Trophoblast cell (in vitro differentiated cells and primary cell): ENCODE results near the gene GATA3.

Source experiments
- DNase-seq, 2 donors: peaks; one replicate each; pipeline ENCODE4 v3.0.0-alpha.2; 2016
- H2AFZ ChIP-seq: 2 replicates; pipeline ENCODE4 v1.6.1; 2013; ENCODE audit warnings: low read length, moderate library complexity, mild to moderate bottlenecking; ENCODE audit not compliant: insufficient read depth, poor library complexity
- H2AK5ac ChIP-seq: 2 replicates; pipeline ENCODE4 v1.6.1; 2013; ENCODE audit warnings: mild to moderate bottlenecking, low read length
- H2BK120ac ChIP-seq: 2 replicates; pipeline ENCODE4 v1.6.1; 2013; ENCODE audit warnings: low read length, mild to moderate bottlenecking, moderate library complexity; ENCODE audit not compliant: insufficient read depth, poor library complexity
- H2BK12ac ChIP-seq: 2 replicates; pipeline ENCODE4 v1.6.1; 2013; ENCODE audit warnings: mild to moderate bottlenecking, low read length, moderate library complexity
- H2BK5ac ChIP-seq: 2 replicates; pipeline ENCODE4 v1.6.1; 2013; ENCODE audit warnings: low read length, low read depth, moderate library complexity, mild to moderate bottlenecking; ENCODE audit not compliant: poor library complexity
- H3K14ac ChIP-seq: 2 replicates; pipeline ENCODE4 v1.6.1; 2013; ENCODE audit warnings: mild to moderate bottlenecking, low read length
- H3K18ac ChIP-seq: 2 replicates; pipeline ENCODE4 v1.6.1; 2013; ENCODE audit warnings: mild to moderate bottlenecking, low read length
- H3K23ac ChIP-seq: 2 replicates; pipeline ENCODE4 v1.6.1; 2013; ENCODE audit warnings: low read length
- H3K27ac ChIP-seq: 2 replicates; pipeline ENCODE4 v1.5.1; 2013; ENCODE audit warnings: low read depth, mild to moderate bottlenecking, inconsistent platforms, low read length, moderate library complexity
- H3K27me3 ChIP-seq: 2 replicates; pipeline ENCODE4 v1.6.1; 2013; ENCODE audit warnings: inconsistent platforms, mild to moderate bottlenecking, low read length, moderate library complexity; ENCODE audit not compliant: insufficient read depth
- H3K36me3 ChIP-seq, 2 experiments: 1 replicate in 1 of 2; 2 replicates in 1 of 2; pipeline ENCODE4 v1.6.1; 2013; ENCODE audit warnings: low read length in 2 of 2, mild to moderate bottlenecking in 2 of 2, moderate library complexity in 1 of 2; ENCODE audit not compliant: insufficient read depth in 2 of 2, control insufficient read depth in 1 of 2
- H3K4ac ChIP-seq: 2 replicates; pipeline ENCODE4 v1.6.1; 2013; ENCODE audit warnings: low read depth, mild to moderate bottlenecking, low read length, moderate library complexity
- H3K4me1 ChIP-seq, 2 experiments: 1 replicate in 1 of 2; 2 replicates in 1 of 2; pipeline ENCODE4 v1.6.1; 2013; ENCODE audit warnings: low read length in 2 of 2, mild to moderate bottlenecking in 2 of 2, moderate library complexity in 1 of 2; ENCODE audit not compliant: insufficient read depth in 2 of 2, control insufficient read depth in 1 of 2
- H3K4me2 ChIP-seq: 2 replicates; pipeline ENCODE4 v1.6.1; 2013; ENCODE audit warnings: inconsistent platforms, mild to moderate bottlenecking, low read length, moderate library complexity
- H3K4me3 ChIP-seq: 2 replicates; pipeline ENCODE4 v1.5.1; 2013; ENCODE audit warnings: mild to moderate bottlenecking, low read depth, low read length, inconsistent platforms
- H3K79me1 ChIP-seq: one replicate; pipeline ENCODE4 v1.6.1; 2013; ENCODE audit warnings: low read length
- H3K79me2 ChIP-seq: 2 replicates; pipeline ENCODE4 v1.6.1; 2013; ENCODE audit warnings: low read length, mild to moderate bottlenecking; ENCODE audit not compliant: control insufficient read depth, insufficient read depth, poor library complexity
- H3K9ac ChIP-seq: 2 replicates; pipeline ENCODE4 v1.6.1; 2013; ENCODE audit warnings: mild to moderate bottlenecking, low read length
- H3K9me3 ChIP-seq: 2 replicates; pipeline ENCODE4 v1.6.1; 2013; ENCODE audit warnings: low read depth, mild to moderate bottlenecking, control low read depth, inconsistent platforms, low read length; ENCODE audit not compliant: insufficient read depth
- H4K12ac ChIP-seq: 2 replicates; pipeline ENCODE4 v1.6.1; 2013; ENCODE audit warnings: low read depth, mild to moderate bottlenecking, low read length, moderate library complexity
- H4K8ac ChIP-seq: 2 replicates; pipeline ENCODE4 v1.6.1; 2013; ENCODE audit warnings: low read depth, mild to moderate bottlenecking, low read length, moderate library complexity
- H4K91ac ChIP-seq: one replicate; pipeline ENCODE4 v1.6.1; 2013; ENCODE audit warnings: low read depth, mild to moderate bottlenecking, low read length, moderate library complexity
- WGBS: extraction: QIAGEN DNeasy Blood & Tissue Kit; methylation state at CpG from one replicate; pipeline ENCODE4 v1.1.7; 2013; ENCODE audit warnings: missing lambda C conversion rate; ENCODE audit not compliant: insufficient read length, insufficient coverage; ENCODE audit errors: extremely low coverage; 5-methylcytosine and 5-hydroxymethylcytosine counted together

GATA3 gene

DNA sequence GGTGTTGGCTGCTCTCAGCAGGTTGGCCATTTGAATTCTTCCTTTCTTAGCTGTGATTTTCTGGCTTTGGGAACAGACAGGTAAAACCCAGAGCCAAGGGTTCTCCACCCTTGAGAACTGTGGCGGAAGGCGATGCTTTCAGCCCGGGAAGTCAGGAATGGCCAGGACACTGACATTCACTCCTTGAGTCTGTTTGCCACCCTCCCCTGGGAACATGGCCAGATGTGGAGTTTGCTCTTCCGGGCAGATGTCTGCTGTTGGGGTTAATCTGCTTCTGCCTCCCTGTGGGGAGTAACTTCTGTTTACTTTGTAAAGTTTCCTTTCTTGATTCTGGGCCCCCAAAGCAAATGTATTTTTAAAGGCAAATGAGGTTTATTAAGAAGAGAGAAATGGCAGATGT is 17.7 kb downstream of the GATA3 start:
- WGBS = no CpG with 5 or more reads among the region's 4 CpGs
- peak overlapping the region; percentile 60 for H4K12ac ChIP-seq

DNA sequence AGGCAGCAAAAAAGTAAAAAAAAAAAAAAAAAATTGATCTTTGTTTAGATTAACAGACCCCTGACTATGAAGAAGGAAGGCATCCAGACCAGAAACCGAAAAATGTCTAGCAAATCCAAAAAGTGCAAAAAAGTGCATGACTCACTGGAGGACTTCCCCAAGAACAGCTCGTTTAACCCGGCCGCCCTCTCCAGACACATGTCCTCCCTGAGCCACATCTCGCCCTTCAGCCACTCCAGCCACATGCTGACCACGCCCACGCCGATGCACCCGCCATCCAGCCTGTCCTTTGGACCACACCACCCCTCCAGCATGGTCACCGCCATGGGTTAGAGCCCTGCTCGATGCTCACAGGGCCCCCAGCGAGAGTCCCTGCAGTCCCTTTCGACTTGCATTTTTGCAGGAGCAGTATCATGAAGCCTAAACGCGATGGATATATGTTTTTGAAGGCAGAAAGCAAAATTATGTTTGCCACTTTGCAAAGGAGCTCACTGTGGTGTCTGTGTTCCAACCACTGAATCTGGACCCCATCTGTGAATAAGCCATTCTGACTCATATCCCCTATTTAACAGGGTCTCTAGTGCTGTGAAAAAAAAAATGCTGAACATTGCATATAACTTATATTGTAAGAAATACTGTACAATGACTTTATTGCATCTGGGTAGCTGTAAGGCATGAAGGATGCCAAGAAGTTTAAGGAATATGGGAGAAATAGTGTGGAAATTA is 19.4 kb downstream of the GATA3 start:
- peaks cover 34 to 41% of the 10 kb centered on the region in 2 experiments for H3K36me3 ChIP-seq
- peak; percentile 66 to 67 for DNase-seq
- H3K79me1 ChIP-seq = peaks cover 17% of the 10 kb centered on the region
- peak overlapping the region; percentile 16 for H4K12ac ChIP-seq
- H3K27me3 ChIP-seq = no peaks in the 10 kb centered on the region
- peak overlapping the region; percentile 78 for H3K27ac ChIP-seq
- H2BK12ac ChIP-seq = no peak overlapping the region
- no peak overlapping the region for H3K9ac ChIP-seq
- peaks cover 14 to 19% of the 10 kb centered on the region in 2 experiments for H3K4me1 ChIP-seq
- H2BK5ac ChIP-seq = peak overlapping the region; percentile 78
- H3K4ac ChIP-seq = no peak overlapping the region
- peak overlapping the region; percentile 69 for H3K18ac ChIP-seq
- H3K4me3 ChIP-seq = no peak overlapping the region
- H3K4me2 ChIP-seq = no peak overlapping the region
- peaks cover 2% of the 10 kb centered on the region for H3K79me2 ChIP-seq
- no peak overlapping the region for H2AFZ ChIP-seq
- no peak overlapping the region for H4K91ac ChIP-seq
- H4K8ac ChIP-seq = peak overlapping the region; percentile 9
- H3K9me3 ChIP-seq = peaks cover 2% of the 10 kb centered on the region
- H3K14ac ChIP-seq = peak overlapping the region; percentile 20
- H3K23ac ChIP-seq = no peak overlapping the region
- H2BK120ac ChIP-seq = no peak overlapping the region
- no peak overlapping the region for H2AK5ac ChIP-seq
- no CpG with 5 or more reads among the region's 15 CpGs for WGBS

More for the DNA sequence above, 17.7 kb downstream of the GATA3 start:
- no peak overlapping the region for H3K23ac ChIP-seq
- peak overlapping the region; percentile 49 for H4K8ac ChIP-seq
- H3K79me2 ChIP-seq = peaks cover 2% of the 10 kb centered on the region
- peaks cover 15% of the 10 kb centered on the region for H3K79me1 ChIP-seq
- no peak overlapping the region for H3K4me3 ChIP-seq
- peak overlapping the region; percentile 52 for H2BK5ac ChIP-seq
- no peak overlapping the region for H2BK12ac ChIP-seq
- peak overlapping the region; percentile 45 for H3K27ac ChIP-seq
- peaks cover 14 to 19% of the 10 kb centered on the region in 2 experiments for H3K4me1 ChIP-seq
- H3K9me3 ChIP-seq = peaks cover 2% of the 10 kb centered on the region
- peak overlapping the region; percentile 50 for H3K4ac ChIP-seq
- DNase-seq = no peak
- no peak overlapping the region for H2BK120ac ChIP-seq
- peak overlapping the region; percentile 62 for H3K18ac ChIP-seq
- no peaks in the 10 kb centered on the region for H3K27me3 ChIP-seq
- H2AFZ ChIP-seq = no peak overlapping the region
- no peak overlapping the region for H3K4me2 ChIP-seq
- no peak overlapping the region for H2AK5ac ChIP-seq
- H3K36me3 ChIP-seq = peaks cover 46 to 52% of the 10 kb centered on the region in 2 experiments
- H3K9ac ChIP-seq = no peak overlapping the region
- H4K91ac ChIP-seq = no peak overlapping the region
- peak overlapping the region; percentile 31 for H3K14ac ChIP-seq

DNA sequence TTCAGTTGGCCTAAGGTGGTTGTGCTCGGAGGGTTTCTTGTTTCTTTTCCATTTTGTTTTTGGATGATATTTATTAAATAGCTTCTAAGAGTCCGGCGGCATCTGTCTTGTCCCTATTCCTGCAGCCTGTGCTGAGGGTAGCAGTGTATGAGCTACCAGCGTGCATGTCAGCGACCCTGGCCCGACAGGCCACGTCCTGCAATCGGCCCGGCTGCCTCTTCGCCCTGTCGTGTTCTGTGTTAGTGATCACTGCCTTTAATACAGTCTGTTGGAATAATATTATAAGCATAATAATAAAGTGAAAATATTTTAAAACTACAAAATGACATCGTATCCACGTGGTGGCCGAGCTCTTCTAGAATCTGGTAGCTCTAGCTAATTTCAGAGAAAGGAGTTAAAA is 20.4 kb downstream of the GATA3 start:
- Histone ChIP-seq H3K27ac (peak overlapping the region; percentile 89), H3K4me3 (no peak overlapping the region), H2BK5ac (no peak overlapping the region), H3K27me3 (no peaks in the 10 kb centered on the region), H4K91ac (no peak overlapping the region), H3K4me1 (peaks cover 20% of the 10 kb centered on the region in 2 experiments), H3K4me2 (no peak overlapping the region), H3K9ac (no peak overlapping the region), H3K9me3 (no peaks in the 10 kb centered on the region), H3K18ac (no peak overlapping the region), H2BK120ac (no peak overlapping the region), H3K14ac (no peak overlapping the region), H3K36me3 (peaks cover 24 to 32% of the 10 kb centered on the region in 2 experiments), H3K4ac (no peak overlapping the region), H3K23ac (no peak overlapping the region), H4K8ac (no peak overlapping the region), H2AK5ac (no peak overlapping the region), H2BK12ac (no peak overlapping the region), H2AFZ (no peak overlapping the region), H3K79me2 (peaks cover 2% of the 10 kb centered on the region), H4K12ac (no peak overlapping the region), H3K79me1 (peaks cover 17% of the 10 kb centered on the region)
- no CpG with 5 or more reads among the region's 14 CpGs for WGBS
- peak in 1 of 2 donors; percentile 50 for DNase-seq

DNA sequence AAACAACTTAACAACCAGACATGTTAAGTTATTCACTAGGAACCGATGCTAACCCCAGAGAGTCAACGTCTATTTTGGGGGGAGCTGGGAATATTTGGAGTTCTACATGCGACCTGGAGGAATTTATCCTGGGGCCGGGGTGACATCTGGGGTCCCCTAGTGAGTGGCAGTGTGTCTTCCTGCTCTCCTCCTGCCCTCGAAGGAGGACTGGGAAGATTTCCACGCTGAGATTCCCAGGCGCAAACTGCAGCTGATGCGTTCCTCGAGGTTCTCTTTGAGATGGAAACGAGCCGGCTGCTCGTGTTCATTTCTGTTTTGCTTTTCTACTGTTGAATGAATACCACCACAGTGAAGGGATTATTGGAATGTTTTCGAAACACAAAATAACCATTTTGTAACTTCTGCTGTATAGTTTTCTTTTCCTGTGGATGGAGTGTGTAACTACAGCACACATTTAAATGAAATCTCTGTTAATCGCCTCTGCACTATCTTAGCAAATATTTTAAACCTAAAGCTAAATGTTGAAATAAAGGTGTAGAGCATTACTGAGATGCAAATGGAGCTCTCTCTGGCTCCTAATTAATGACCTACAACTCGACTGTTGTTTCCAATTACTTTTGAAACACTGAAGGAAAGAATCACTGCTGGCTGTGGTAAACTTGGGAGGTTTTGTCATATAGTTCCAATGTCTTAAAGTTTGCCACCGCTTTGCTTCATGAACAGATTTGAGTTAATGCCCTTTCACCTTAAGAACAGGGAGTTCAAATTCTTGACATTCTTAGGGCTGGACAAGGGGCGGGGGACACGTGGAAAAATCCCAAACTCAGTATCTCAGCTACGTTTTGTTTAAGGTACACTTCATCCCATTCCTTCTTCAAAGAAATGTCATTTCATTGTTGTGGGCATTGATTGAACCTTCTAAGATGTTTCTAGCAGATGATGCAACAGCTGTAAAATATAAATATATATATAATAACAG is 21.1 kb downstream of the GATA3 start:
- H4K91ac ChIP-seq = peak overlapping the region; percentile 35
- no CpG with 5 or more reads among the region's 19 CpGs for WGBS
- H4K12ac ChIP-seq = no peak overlapping the region
- H2BK120ac ChIP-seq = peak overlapping the region; percentile 81
- H3K79me1 ChIP-seq = peaks cover 19% of the 10 kb centered on the region
- peak; percentile 61 to 81 for DNase-seq
- H4K8ac ChIP-seq = peak overlapping the region; percentile 53
- no peak overlapping the region for H3K23ac ChIP-seq
- no peak overlapping the region for H3K4ac ChIP-seq
- H2AFZ ChIP-seq = no peak overlapping the region
- H3K27ac ChIP-seq = peak overlapping the region; percentile 89
- peak overlapping the region; percentile 97 for H2BK5ac ChIP-seq
- no peaks in the 10 kb centered on the region for H3K9me3 ChIP-seq
- H3K4me2 ChIP-seq = peak overlapping the region; percentile 30
- no peak overlapping the region for H2AK5ac ChIP-seq
- H3K14ac ChIP-seq = peak overlapping the region; percentile 44
- H3K18ac ChIP-seq = peak overlapping the region; percentile 61
- H3K36me3 ChIP-seq = peaks cover 20 to 27% of the 10 kb centered on the region in 2 experiments
- peaks cover 2% of the 10 kb centered on the region for H3K79me2 ChIP-seq
- H3K27me3 ChIP-seq = no peaks in the 10 kb centered on the region
- H3K9ac ChIP-seq = no peak overlapping the region
- H3K4me3 ChIP-seq = no peak overlapping the region
- H2BK12ac ChIP-seq = peak overlapping the region; percentile 85
- H3K4me1 ChIP-seq = peaks cover 20% of the 10 kb centered on the region in 2 experiments
